Measurements from ENCODE around the gene HOXD13. TPM values are rescaled to one million over a fixed set of nuclear protein-coding genes. Genes with fewer than 3 reads are reported as not detected.

Gene HOXD13
- total RNA-seq, 2 experiments from 2014 or later = not detected

- Histone ChIP-seq H3K4me2 (ENCODE audit: low read length) (no peak overlapping the region), H3K36me3 (ENCODE audit: insufficient read depth, low read length) (no peaks in the 10 kb centered on the region), H3K79me2 (ENCODE audit: insufficient read depth, low read depth, low read length) (no peaks in the 10 kb centered on the region), H3K9me3 (ENCODE audit: low read length) (no peaks in the 10 kb centered on the region), H4K20me1 (ENCODE audit: insufficient read depth, low read length) (no peaks in the 10 kb centered on the region), H2AFZ (ENCODE audit: low read length) (no peak overlapping the region), H3K27ac (ENCODE audit: low read depth, low read length, poor library complexity, severe bottlenecking) (no peak overlapping the region), H3K4me3 (ENCODE audit: low read depth, low read length, poor library complexity, severe bottlenecking) (no peak overlapping the region), H3K9me2 (ENCODE audit: insufficient read depth, low read length) (no peaks in the 10 kb centered on the region), H3K4me1 (ENCODE audit: insufficient read depth, low read length, poor library complexity, severe bottlenecking) (peaks cover 4% of the 10 kb centered on the region)
- TF ChIP-seq, protein P1, sequence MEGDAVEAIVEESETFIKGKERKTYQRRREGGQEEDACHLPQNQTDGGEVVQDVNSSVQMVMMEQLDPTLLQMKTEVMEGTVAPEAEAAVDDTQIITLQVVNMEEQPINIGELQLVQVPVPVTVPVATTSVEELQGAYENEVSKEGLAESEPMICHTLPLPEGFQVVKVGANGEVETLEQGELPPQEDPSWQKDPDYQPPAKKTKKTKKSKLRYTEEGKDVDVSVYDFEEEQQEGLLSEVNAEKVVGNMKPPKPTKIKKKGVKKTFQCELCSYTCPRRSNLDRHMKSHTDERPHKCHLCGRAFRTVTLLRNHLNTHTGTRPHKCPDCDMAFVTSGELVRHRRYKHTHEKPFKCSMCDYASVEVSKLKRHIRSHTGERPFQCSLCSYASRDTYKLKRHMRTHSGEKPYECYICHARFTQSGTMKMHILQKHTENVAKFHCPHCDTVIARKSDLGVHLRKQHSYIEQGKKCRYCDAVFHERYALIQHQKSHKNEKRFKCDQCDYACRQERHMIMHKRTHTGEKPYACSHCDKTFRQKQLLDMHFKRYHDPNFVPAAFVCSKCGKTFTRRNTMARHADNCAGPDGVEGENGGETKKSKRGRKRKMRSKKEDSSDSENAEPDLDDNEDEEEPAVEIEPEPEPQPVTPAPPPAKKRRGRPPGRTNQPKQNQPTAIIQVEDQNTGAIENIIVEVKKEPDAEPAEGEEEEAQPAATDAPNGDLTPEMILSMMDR (conservative IDR thresholded peaks at IDR 0.05; ENCODE audit: low read length) = no peak
- TF ChIP-seq EZH2phosphoT487 (IDR thresholded peaks at IDR 0.05; ENCODE audit: borderline replicate concordance, low read depth, low read length) = no peak
- CTCF ChIA-PET (ENCODE audit: unreplicated experiment) = no interaction called here
- no peak for DNase-seq (ENCODE audit: low spot score)
- POLR2A ChIA-PET = no interaction called here
- intact Hi-C loops (cut with micrococcal nuclease; ENCODE audit: unreplicated experiment) = no loop called here
- no TSS peak for BruUV-seq (replicated peaks)
Measured at GRCh38 chr2:176091329-176092258, 927 bp upstream of the HOXD13 start.

DNA sequence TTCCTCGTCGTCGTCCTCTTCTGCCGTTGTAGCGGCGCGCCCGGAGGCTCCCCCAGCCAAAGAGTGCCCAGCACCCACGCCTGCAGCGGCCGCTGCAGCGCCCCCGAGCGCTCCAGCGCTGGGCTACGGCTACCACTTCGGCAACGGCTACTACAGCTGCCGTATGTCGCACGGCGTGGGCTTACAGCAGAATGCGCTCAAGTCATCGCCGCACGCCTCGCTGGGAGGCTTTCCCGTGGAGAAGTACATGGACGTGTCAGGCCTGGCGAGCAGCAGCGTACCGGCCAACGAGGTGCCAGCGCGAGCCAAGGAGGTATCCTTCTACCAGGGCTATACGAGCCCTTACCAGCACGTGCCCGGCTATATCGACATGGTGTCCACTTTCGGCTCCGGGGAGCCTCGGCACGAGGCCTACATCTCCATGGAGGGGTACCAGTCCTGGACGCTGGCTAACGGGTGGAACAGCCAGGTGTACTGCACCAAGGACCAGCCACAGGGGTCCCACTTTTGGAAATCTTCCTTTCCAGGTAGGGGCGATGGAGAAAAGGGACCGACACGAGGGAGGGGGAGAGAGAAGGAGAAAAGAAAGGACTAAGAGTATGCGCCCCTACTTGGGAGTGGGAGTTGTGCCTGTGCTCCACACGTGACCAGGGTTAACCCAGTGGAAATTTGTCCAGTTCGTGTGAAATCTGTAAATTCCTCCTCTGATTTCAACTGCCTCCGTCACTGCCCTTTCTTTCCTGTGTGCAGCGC lies 800 bp downstream of the HOXD13 start:
- Histone ChIP-seq H3K4me3 (ENCODE audit: low read depth, low read length, poor library complexity, severe bottlenecking) (no peak overlapping the region), H3K4me1 (ENCODE audit: insufficient read depth, low read length, poor library complexity, severe bottlenecking) (peaks cover 14% of the 10 kb centered on the region), H2AFZ (ENCODE audit: low read length) (no peak overlapping the region), H3K9me3 (ENCODE audit: low read length) (no peaks in the 10 kb centered on the region), H3K9me2 (ENCODE audit: insufficient read depth, low read length) (no peaks in the 10 kb centered on the region), H3K27ac (ENCODE audit: low read depth, low read length, poor library complexity, severe bottlenecking) (no peak overlapping the region), H3K36me3 (ENCODE audit: insufficient read depth, low read length) (no peaks in the 10 kb centered on the region), H3K4me2 (ENCODE audit: low read length) (no peak overlapping the region), H3K79me2 (ENCODE audit: insufficient read depth, low read depth, low read length) (no peaks in the 10 kb centered on the region), H4K20me1 (ENCODE audit: insufficient read depth, low read length) (no peaks in the 10 kb centered on the region)
- ChIA-PET POLR2A (interaction anchor here (0.6 kb wide), 1 partner anchor 32 kb away, joined by 4 read pairs; no protein-coding TSS in a partner anchor), CTCF (ENCODE audit: unreplicated experiment) (no interaction called here)
- intact Hi-C loops (cut with micrococcal nuclease; ENCODE audit: unreplicated experiment) = no loop called here
- no TSS peak for BruUV-seq (replicated peaks)
- no peak for DNase-seq (ENCODE audit: low spot score)
- no peak for TF ChIP-seq EZH2phosphoT487 (IDR thresholded peaks at IDR 0.05; ENCODE audit: borderline replicate concordance, low read depth, low read length)
- TF ChIP-seq, protein P1 (conservative IDR thresholded peaks at IDR 0.05; ENCODE audit: low read length) = no peak
